ENCODE results near the gene ZNF518B. TPM values are rescaled to one million over a fixed set of nuclear protein-coding genes. Genes with fewer than 3 reads are reported as not detected.

ZNF518B gene
- total RNA-seq, 2 experiments from 2014 or later: 13.5 to 13.8 TPM

DNA sequence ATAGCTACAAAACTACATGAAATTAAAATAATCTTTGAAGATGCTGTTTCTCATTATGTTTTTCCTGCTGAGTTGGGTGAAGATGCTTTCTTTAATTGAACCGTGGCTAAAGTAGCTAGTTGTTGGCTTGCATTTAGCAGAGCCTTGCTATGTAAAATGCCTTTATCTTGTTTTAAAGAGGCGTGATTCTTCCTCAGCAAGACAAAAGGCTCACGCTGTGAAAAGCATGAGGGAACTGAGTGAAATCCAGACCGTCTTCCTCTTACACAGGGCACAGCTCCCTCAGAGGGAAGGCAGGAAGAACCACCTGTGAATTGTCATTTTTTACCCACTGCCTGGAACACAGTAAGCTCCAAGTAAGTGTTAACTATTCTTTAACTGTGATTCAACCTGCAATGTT, 39.0 kb upstream of the ZNF518B start:
- ChIA-PET POLR2A (no interaction called here), CTCF (no interaction called here)
- H3K36me3 Mint-ChIP-seq (ENCODE audit: low read depth): no peaks in the 10 kb centered on the region
- H3K4me3 Mint-ChIP-seq: no peak overlapping the region
- no peak overlapping the region for H3K27ac Mint-ChIP-seq
- H3K27me3 Mint-ChIP-seq: peaks cover 6% of the 10 kb centered on the region
- intact Hi-C loops (cut with micrococcal nuclease): no loop called here
- H3K9me3 Mint-ChIP-seq: no peaks in the 10 kb centered on the region
- TF ChIP-seq CTCF (IDR thresholded peaks at IDR 0.05): no peak
- no peaks in the 10 kb centered on the region for H3K4me1 Mint-ChIP-seq (ENCODE audit: low read depth)
- no peak for ATAC-seq
- DNase-seq: no peak

GRCh38 chr4:10495651-10496050, 38.4 kb upstream of the ZNF518B start:
- no peak overlapping the region for H3K4me3 Mint-ChIP-seq

DNA sequence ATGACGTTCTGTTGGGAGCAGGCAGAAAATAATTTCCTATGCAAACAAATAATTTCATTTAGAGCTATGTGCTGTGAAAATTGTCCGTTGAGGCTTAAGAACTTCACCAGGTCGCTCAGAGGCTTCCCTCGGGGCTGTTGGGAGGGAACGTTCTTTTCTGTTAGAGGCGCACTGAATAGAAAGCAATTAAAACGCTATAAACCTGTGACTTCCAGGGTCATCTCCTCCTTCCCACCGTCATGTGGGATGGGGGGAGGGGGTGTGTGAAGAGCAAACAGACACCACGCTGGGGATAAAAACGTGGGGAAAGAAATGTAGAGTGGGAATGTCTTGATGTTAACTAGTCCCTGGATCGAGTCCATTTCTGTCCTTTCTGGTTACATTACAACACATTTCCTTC, 35.2 kb upstream of the ZNF518B start:
- CTCF ChIA-PET: no interaction called here
- POLR2A ChIA-PET: interaction anchor here (0.9 kb wide), 1 partner anchor 33 kb away, joined by 3 read pairs; no protein-coding TSS in a partner anchor
- DNase-seq (no peak), ATAC-seq (no peak)
- no peak overlapping the region for H3K27ac Mint-ChIP-seq
- H3K4me1 Mint-ChIP-seq (ENCODE audit: low read depth): no peaks in the 10 kb centered on the region
- TF ChIP-seq CTCF (IDR thresholded peaks at IDR 0.05): no peak
- H3K36me3 Mint-ChIP-seq (ENCODE audit: low read depth): no peaks in the 10 kb centered on the region
- H3K4me3 Mint-ChIP-seq: no peak overlapping the region
- no peaks in the 10 kb centered on the region for H3K9me3 Mint-ChIP-seq
- H3K27me3 Mint-ChIP-seq: peaks cover 2% of the 10 kb centered on the region
- intact Hi-C loops (cut with micrococcal nuclease): no loop called here

More at GRCh38 chr4:10495651-10496050, 38.4 kb upstream of the ZNF518B start:
- intact Hi-C loops (cut with micrococcal nuclease): no loop called here
- Mint-ChIP-seq H3K27ac (no peak overlapping the region), H3K9me3 (no peaks in the 10 kb centered on the region), H3K27me3 (peaks cover 3% of the 10 kb centered on the region), H3K36me3 (ENCODE audit: low read depth) (no peaks in the 10 kb centered on the region), H3K4me1 (ENCODE audit: low read depth) (no peaks in the 10 kb centered on the region)
- ChIA-PET CTCF (interaction anchor here (1.5 kb wide), 1 partner anchor 42 kb away, joined by 4 read pairs; no protein-coding TSS in a partner anchor), POLR2A (no interaction called here)
- no peak for ATAC-seq
- no peak for DNase-seq
- no peak for TF ChIP-seq CTCF (IDR thresholded peaks at IDR 0.05)

DNA sequence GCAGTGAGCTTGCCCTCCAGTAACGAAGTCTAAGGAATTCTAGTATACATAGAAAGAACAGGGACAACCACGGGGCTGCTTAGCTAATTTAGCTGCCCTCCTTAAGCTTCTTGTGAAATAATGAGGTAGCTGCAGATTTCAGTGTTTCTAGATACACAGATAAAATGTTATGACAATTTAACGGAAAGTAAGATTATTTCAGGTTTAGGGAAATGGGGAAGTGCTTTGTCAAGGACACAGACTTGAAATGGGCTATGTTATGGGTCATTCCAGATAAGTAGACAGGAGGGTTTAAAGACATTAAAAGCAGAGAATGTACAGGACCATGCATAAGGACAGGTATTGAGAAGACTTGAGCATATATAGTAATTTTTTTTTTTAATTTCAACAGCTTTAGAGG, 34.2 kb upstream of the ZNF518B start:
- DNase-seq: no peak
- no peaks in the 10 kb centered on the region for H3K9me3 Mint-ChIP-seq
- no peak for TF ChIP-seq CTCF (IDR thresholded peaks at IDR 0.05)
- no peak overlapping the region for H3K4me3 Mint-ChIP-seq
- no peaks in the 10 kb centered on the region for H3K36me3 Mint-ChIP-seq (ENCODE audit: low read depth)
- no peak overlapping the region for H3K27ac Mint-ChIP-seq
- no peaks in the 10 kb centered on the region for H3K4me1 Mint-ChIP-seq (ENCODE audit: low read depth)
- no peak for ATAC-seq
- ChIA-PET CTCF (interaction anchor here (1.0 kb wide), 1 partner anchor 47 kb away, joined by 4 read pairs; no protein-coding TSS in a partner anchor), POLR2A (no interaction called here)
- intact Hi-C loops (cut with micrococcal nuclease): no loop called here
- H3K27me3 Mint-ChIP-seq: peaks cover 2% of the 10 kb centered on the region

GRCh38 chr4:10490996-10491395, 33.8 kb upstream of the ZNF518B start:
- no peaks in the 10 kb centered on the region for H3K36me3 Mint-ChIP-seq (ENCODE audit: low read depth)
- ChIA-PET POLR2A (no interaction called here), CTCF (interaction anchor here (1.0 kb wide), 1 partner anchor 47 kb away, joined by 4 read pairs; no protein-coding TSS in a partner anchor)
- H3K27ac Mint-ChIP-seq: no peak overlapping the region
- TF ChIP-seq CTCF (IDR thresholded peaks at IDR 0.05): no peak
- no peak for DNase-seq
- intact Hi-C loops (cut with micrococcal nuclease): no loop called here
- H3K4me3 Mint-ChIP-seq: no peak overlapping the region
- H3K4me1 Mint-ChIP-seq (ENCODE audit: low read depth): no peaks in the 10 kb centered on the region
- H3K9me3 Mint-ChIP-seq: no peaks in the 10 kb centered on the region
- H3K27me3 Mint-ChIP-seq: peaks cover 2% of the 10 kb centered on the region
- no peak for ATAC-seq

Measured in activated CD8-positive, alpha-beta T cell treated with anti-CD3 and anti-CD28 coated beads for 36 hours (primary cell).